Thyroid gland (tissue), 4 donors: ENCODE data around the gene HSPA1B.

ENCODE experiments used
- POLR2A ChIP-seq, 2 donors: fragments of 450-650 bp; IDR thresholded peaks; one replicate each; pipeline ENCODE4 v1.6.1; 2017; ENCODE audit warnings: antibody characterized with exemption in 2 of 2, mild to moderate bottlenecking in 2 of 2, moderate library complexity in 1 of 2
- TF ChIP-seq, protein P1 (sequence below), 6 experiments: fragments of 200-600 bp in 3 of 6; fragments of 450-650 bp in 3 of 6; sonication (generic) in 3 of 6; IDR thresholded peaks; one replicate each; pipeline ENCODE4 v1.5.1; 2016 to 2019; ENCODE audit warnings: antibody characterized with exemption in 6 of 6, mild to moderate bottlenecking in 2 of 6, inconsistent platforms in 1 of 6, moderate library complexity in 1 of 6

DNA sequence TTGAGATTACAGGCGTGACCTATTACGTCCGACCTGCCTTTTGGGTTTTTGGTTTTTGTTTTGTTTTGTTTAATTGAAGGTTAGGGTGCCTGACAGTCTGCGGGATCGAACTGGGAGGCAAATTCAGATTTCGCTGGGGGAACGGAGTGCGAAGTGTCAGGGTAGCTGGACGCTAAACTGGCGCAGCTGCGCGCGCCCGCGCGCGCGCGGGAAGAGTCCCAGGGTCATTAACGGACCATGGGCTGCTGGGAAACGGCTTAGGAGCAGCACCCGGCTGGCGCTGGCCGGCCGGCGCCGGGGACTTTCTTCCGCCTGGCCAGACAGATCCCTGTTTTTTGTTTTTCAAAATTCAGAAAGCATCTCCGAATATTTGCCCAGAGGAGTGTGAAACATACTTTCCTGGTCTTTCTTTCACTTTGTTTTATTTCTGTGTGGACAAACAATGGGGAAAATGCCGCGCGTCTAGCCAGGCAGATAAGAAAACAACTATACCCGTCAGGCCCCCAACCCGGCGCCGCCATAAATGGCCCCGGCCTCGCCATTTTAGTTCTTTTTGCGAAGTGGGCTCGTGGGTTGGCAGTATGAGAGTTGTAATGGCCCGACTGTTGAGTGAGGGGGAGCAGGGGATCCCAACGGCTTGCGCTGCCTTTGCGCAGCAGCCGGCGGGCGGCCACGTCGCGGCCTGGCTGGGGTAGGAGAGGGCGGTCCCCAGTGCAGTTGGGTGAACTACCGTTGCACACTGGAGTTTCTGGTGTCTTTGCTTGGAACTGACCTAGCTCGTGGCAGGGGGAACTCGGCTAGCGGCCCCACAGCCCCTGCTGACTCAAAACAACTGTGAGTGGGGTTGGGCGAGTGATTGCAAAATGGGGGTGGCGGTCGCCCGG, 7.1 kb downstream of the HSPA1B start:
- TF ChIP-seq, protein P1, sequence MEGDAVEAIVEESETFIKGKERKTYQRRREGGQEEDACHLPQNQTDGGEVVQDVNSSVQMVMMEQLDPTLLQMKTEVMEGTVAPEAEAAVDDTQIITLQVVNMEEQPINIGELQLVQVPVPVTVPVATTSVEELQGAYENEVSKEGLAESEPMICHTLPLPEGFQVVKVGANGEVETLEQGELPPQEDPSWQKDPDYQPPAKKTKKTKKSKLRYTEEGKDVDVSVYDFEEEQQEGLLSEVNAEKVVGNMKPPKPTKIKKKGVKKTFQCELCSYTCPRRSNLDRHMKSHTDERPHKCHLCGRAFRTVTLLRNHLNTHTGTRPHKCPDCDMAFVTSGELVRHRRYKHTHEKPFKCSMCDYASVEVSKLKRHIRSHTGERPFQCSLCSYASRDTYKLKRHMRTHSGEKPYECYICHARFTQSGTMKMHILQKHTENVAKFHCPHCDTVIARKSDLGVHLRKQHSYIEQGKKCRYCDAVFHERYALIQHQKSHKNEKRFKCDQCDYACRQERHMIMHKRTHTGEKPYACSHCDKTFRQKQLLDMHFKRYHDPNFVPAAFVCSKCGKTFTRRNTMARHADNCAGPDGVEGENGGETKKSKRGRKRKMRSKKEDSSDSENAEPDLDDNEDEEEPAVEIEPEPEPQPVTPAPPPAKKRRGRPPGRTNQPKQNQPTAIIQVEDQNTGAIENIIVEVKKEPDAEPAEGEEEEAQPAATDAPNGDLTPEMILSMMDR (IDR thresholded peaks at IDR 0.05), result peak in 1 of 6 experiments; percentile 13
- TF ChIP-seq POLR2A (IDR thresholded peaks at IDR 0.05), result peak; percentile 28 to 86
